SKM-1 (cell line): ENCODE data around the gene GGTLC2.

Experiments used
- DNase-seq: peaks from one replicate; lab custom pipeline; 2025; ENCODE audit not compliant: unreplicated experiment; lab: John Stamatoyannopoulos, UW

GGTLC2 gene

DNA sequence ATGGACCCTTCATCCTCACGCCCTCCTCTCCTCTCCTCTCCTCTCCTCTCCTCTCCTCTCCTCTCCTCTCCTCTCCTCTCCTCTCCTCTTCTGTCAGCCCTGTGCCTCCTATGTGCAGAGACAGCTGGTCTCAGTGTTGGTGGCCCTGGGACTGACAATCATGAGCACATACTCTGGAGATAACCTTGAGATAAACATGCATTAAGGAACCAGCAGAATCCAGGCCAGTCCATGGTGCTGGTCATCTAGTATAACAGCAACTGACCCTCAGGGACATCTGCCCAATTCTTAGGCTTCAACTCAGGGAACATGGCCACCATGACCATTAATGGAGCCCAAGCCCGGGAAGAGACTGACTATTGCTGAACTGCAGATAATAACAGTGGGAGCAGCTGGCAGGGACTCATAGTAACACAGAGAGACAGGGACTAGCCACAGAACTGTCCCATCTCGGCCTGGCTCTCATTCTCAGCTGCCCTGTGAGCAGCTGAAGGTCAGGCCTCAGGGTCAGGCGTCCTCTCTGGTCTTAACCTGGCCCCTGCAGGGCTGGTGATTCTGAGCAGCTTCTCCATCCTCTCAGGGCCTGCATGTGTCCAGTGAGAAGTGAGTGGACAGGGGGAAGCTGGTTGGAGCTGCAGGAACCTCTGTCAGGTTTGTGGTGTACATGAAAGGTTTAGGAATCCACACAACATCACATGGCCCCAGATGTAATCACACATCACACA, 45.4 kb downstream of the GGTLC2 start:
- DNase-seq, result no peak

DNA sequence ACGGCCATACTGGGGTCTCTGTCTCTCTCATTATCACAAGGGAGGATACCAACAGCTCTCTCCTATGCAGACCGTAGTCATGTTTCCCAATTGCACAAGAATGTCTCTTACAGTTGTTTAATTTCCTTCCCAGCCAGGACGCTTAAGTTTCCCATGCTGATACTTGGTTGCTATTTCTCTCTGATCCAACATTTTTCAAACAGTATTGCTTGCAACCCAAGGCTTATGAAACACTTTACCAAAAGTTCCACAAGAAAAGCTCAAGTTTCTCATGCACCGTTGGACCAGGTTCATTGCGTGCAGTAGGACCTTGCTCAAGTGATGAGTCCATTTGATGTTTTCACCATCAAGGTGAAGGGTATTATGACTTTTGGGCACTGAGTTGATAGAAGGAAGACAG, 46.6 kb downstream of the GGTLC2 start:
- no peak for DNase-seq

DNA sequence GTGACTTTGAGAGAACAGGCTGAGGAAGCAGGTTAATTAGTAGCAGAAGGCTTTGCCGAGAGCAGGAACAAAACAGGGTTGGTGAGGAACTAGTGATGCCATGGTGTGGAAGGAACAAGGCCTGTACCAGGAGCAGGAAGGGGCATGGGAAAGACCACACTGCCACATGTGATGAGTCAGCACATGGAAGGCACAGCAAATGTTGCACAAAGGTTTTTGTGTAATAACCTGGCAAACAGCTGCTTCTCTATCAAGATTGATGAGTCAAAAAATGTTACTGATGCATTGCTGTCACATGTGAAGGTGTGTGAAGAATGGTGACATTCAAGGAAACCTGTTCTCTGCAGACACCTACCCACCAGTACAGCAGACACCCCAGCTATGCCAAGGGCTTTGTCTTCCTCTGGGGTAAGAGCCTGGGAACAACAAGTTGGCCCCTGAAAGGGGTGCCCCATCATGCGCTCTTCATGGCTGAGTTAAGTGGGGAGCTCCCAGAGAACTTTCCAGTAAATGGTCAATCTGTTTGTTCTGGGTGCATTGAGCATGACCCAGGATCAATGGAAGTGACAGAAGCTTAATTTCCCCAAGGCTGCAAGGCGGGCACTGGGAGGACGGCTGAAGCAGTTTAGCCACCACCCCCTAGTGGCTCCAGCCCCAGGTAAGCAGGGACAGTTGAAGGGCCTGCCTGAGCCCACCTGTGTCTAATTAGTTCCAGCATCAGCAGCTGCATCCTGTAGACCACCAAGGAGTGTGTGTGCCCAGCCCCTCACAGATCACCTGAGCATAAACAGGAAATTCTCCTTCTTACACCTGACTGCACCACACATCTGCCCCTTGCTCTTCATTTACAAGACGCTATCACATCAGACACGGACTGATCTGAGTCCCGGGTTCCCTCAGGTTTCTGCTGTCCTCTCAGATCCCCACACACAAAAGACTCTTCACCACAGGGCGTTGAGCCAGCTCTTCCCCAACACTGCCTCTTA, 47.6 kb downstream of the GGTLC2 start:
- no peak for DNase-seq

DNA sequence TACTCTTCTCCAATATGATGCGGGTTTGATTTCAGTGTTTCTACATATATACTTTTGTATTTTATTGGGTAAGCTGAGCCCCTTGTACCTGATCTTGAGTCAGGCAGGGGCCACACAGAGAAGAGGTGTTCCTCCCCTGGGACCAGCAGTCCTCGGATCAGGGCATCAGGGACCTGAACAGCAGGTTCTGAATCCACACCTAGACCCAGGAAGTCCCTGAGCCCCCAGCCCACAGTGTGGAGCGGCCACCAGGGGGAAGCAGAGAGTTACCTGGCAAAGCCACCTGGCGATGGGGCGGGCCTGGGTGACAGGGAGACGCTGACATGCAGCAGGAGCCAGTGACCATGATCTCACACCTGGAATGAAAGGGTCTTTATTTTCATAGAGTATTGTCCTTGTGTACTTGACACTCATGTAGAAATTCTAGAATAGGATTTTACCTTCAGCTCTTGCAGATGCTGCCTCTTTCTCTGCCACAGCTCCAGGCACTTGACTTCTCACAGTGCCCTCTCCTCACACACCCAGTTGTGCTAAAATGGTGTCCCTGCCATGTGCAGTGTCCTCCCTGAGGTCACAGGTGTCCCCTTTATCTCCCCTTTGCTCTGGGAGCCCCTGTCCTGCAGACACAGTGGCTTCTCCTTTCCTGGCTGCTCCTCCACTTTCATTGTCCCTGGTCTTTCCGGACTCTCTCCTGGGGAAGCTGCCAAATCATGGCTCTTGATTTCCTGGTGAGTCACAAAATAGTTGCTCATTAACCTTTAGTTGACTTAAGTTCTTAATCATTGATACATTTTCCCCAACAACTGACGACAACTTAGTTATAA, 48.5 kb downstream of the GGTLC2 start:
- no peak for DNase-seq

DNA sequence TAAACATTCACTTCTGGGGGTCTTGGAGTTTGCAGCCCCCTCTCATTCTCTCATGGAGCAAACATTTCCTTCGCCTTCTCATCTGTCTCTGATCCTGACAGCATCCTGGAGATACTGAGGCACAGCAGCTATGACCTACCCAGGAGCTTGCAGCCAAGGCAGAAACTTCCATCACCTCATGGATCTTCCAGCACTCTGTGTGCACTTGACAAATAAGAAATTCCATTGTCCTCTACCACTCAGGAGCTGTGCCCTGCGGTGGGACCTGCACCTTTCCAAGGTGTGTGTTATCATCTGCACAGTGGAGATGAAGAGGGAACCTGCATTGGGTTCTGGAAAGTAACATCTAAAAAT, 49.1 kb downstream of the GGTLC2 start:
- no peak for DNase-seq

DNA sequence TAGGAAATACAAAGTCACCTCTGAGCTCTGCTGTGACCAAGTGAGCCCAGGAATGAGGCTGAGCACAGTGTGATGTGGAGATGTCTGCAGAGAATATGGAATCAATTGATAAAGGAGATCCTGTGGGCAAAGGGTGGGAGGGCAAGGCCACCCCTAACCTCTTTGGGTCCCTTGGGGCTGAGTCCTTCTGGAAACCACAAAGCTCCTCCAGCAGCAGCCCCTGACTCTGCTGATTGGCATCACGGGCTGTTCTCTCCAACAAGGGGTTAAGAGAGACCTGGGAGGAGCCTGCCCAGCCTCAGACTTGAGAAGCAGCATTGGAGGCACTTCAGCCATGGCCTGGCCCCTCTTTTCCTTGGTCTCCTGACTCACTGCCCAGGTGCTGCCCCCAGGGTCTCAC, 49.7 kb downstream of the GGTLC2 start:
- DNase-seq, result no peak

DNA sequence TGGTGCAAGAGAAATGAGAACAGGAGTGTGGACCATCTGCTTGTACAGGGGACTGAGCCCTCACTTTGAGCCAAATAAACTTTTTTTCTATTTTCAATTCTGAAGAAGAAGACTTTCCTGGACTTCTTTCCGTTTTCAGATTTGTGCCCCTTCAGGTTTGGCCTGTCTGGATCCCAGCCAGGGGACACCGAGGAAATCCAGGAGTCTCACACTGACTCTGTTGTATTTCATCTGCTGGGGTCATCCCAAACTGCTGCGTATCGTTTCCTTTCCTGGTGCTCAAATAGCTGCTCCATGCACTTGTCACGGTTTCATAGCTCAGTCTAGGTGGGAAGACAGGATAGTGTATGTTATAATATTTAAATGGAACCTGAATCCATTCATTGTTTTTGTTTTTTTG, 51.7 kb downstream of the GGTLC2 start:
- no peak for DNase-seq
